RWPE1 (cell line): Measurements from ENCODE around the gene DNAJB1.

Experiments
- CTCF ChIA-PET: fragments of 350-600 bp; sonication (Branson Sonifier 250); formaldehyde crosslinking; extraction: SDS; loops from one replicate; lab custom pipeline; 2021; lab: Yijun Ruan, JAX
- POLR2A ChIA-PET: fragments of 400-600 bp; formaldehyde crosslinking; extraction: SDS; loops from one replicate; lab custom pipeline; 2020; ENCODE audit warnings: antibody characterized with exemption; ENCODE audit not compliant: low non-redundant PET; lab: Yijun Ruan, JAX
- DNase-seq: peaks from one replicate; pipeline ENCODE4 v3.0.0; 2012; ENCODE audit warnings: low spot score
- H3K27ac ChIP-seq: fragments of 450-650 bp; 2 replicates; pipeline ENCODE4 v1.5.1; 2017
- TF ChIP-seq, protein P1 (sequence below): fragments of 450-650 bp; conservative IDR thresholded peaks from 2 replicates; pipeline ENCODE4 v1.5.1; 2017; ENCODE audit warnings: low read depth, mild to moderate bottlenecking

DNAJB1 gene

DNA sequence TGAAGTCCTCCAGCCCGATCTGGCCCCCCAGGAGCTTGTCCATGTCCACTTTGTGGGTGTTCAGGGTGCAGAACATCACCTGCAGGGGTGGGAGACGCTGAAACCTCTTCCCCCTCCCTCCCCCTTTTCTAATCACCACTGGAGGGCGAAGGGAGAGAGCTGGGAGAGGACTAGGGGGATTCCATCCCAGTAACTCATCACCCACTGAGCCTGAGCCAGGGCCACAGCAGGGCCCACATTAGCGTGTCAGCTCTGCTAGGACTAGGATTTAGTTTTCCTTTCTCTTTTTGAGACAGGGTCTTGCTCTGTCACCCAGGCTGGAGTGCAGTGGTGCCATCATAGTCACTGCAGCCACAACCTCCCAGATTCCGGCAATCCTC lies 37.5 kb downstream of the DNAJB1 start:
- TF ChIP-seq, protein P1, sequence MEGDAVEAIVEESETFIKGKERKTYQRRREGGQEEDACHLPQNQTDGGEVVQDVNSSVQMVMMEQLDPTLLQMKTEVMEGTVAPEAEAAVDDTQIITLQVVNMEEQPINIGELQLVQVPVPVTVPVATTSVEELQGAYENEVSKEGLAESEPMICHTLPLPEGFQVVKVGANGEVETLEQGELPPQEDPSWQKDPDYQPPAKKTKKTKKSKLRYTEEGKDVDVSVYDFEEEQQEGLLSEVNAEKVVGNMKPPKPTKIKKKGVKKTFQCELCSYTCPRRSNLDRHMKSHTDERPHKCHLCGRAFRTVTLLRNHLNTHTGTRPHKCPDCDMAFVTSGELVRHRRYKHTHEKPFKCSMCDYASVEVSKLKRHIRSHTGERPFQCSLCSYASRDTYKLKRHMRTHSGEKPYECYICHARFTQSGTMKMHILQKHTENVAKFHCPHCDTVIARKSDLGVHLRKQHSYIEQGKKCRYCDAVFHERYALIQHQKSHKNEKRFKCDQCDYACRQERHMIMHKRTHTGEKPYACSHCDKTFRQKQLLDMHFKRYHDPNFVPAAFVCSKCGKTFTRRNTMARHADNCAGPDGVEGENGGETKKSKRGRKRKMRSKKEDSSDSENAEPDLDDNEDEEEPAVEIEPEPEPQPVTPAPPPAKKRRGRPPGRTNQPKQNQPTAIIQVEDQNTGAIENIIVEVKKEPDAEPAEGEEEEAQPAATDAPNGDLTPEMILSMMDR, result no peak
- ChIA-PET CTCF (interaction anchor here (0.6 to 1.7 kb wide), 11 partner anchors 12 to 431 kb away, joined by 3 to 5 read pairs (median 3); partner anchors contain the start of gene DNAJB1), POLR2A (no interaction called here)
- peak overlapping the region; percentile 53 for H3K27ac ChIP-seq
- DNase-seq, result no peak

DNA sequence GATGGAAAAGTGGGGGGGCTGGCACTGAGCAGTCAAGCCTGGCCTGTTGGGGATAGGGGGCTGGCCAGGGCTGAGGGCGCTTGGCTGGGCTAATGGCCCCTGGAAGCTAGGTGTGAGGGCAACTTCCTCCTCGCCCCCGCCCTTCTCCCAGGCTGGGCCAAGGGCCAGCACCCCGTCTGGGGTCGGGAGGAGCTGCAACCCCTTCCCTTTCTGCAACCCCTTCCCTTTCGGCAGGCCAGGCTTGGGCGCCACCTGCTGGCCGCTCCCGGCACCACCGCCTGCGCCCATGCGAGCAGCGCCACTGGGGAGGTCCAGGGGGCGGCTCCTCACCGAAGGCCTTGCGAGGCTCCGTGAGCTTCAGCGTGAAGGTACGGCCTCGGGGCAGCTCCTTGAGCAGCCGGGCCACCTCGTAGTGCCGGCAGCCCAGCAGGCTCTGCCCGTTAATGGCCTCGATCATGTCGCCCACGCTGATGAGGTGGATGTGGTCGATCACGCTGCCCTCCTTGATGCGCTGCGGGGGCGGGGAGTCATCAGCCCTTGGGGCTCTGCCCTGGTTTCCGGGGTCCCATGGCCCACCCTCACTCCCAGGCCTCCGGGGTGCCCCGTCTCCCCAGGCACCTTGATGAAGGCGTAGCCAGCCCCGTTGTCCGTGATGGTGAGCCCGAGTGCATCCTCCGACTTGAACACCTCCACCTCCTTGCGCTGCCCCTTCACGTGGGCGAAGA lies 38.1 kb downstream of the DNAJB1 start:
- no peak for DNase-seq
- ChIA-PET POLR2A (no interaction called here), CTCF (interaction anchor here (0.6 to 1.7 kb wide), 15 partner anchors 10 to 431 kb away, joined by 3 to 7 read pairs (median 3); partner anchors contain the start of gene DNAJB1)

DNA sequence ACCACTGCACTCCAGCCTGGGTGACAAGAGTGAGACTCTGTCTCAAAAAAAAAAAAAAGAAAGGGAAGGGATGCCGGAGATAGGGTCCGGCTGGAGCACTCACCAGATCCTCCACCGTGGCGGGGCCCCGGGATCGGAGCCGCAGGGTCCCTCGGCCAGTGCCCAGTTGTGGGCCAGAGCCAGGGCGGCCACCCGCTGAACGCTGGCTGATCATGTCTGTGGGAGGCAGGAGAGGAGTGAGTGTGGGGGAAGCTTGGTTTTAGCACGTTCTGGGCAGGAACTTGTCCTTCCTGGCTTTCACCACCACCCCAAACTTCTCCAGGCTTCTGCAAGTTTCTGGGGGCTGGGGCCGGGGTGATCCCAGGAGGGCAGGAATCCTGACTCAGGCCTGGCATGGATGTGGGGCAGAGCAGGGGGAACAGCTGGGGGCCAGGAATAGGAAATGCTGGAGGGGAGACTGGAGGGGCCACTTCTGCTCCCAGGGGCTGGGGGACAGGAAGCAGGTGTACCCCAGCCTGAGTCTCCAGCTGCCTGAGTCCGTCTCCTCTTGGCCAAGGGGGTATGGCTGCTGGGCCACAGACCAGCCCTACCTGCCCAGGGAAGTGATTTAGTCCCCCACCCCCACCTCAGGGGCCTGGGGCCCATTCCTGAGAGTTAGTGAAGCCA lies 38.8 kb downstream of the DNAJB1 start:
- ChIA-PET POLR2A (no interaction called here), CTCF (interaction anchor here (0.6 to 1.7 kb wide), 7 partner anchors 11 to 343 kb away, joined by 3 to 7 read pairs (median 3); no protein-coding TSS in a partner anchor)
- no peak for DNase-seq
- H3K27ac ChIP-seq, result peak overlapping the region; percentile 53
- TF ChIP-seq, protein P1, result no peak

More for the DNA sequence above, 38.1 kb downstream of the DNAJB1 start:
- peak overlapping the region; percentile 53 for H3K27ac ChIP-seq
- TF ChIP-seq, protein P1, result peak; percentile 96

DNA sequence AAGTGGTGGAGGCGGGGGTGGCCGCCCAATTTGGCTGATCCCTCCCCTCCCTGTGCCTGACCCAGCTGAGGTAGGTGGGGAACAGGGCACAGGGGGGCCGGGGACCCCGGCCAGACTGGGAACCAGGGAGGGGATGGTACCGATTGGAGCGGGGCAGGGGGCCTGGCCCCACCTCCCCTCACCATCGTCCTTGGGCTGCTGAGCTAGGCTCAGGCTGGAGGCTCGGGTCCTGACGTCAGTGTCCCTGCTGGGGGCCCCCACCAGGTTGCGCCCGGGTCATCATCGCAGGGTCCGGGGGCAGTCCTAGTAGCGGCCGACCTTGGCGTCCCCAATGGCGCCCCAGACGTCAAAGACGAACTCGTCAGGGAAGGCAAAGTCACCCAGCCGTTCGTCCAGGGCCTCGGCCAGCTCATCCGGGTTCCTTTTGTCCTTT lies 40.1 kb downstream of the DNAJB1 start:
- TF ChIP-seq, protein P1, result no peak
- POLR2A ChIA-PET, result no interaction called here
- H3K27ac ChIP-seq, result peak overlapping the region; percentile 78
- no peak for DNase-seq
- CTCF ChIA-PET, result interaction anchor here (0.5 to 1.0 kb wide), 4 partner anchors 12 to 1393 kb away, joined by 3 read pairs; partner anchors contain the start of gene NDUFB7

DNA sequence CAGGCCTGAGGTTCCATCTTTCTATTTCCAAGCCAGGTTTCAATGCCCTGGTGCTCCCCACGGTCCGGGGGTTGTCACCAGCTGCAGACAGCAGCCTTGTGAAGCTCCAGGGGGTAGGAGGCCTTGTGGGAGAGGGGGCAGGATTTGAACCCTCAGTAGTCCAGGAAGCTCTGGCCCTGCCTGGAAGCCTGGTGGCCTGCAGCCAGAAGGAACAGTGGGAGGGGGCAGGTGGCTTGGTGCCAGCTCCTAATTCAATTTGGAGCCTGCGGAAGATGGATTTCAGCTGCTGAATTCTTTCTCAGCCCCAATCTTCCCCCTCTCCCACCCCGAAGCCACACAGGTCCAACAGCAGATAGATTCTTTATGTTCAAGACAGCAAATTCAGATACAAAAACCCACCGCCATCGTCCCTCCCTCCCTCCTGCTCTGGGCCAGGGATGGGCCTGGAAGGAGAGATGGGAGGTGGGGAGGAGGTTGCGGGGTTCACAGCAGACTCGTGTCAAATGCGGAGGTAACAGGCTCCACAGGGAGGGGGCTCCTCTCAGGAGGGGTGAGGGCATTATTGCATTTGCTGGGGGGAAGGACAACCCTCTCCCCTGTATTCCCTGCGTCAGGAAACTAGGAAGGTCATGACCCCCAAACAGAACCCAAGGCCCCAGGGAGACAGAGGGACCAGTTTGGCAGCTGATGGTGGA lies 40.6 kb downstream of the DNAJB1 start:
- TF ChIP-seq, protein P1, result no peak
- DNase-seq, result no peak
- ChIA-PET CTCF (interaction anchor here (0.5 to 1.0 kb wide), 6 partner anchors 12 to 1393 kb away, joined by 3 read pairs; partner anchors contain the start of gene NDUFB7), POLR2A (no interaction called here)
- peak overlapping the region; percentile 78 for H3K27ac ChIP-seq
